Fibroblast of lung (primary cell): ENCODE results near the gene AFAP1L2. TPM values are rescaled to one million over a fixed set of nuclear protein-coding genes. Genes with fewer than 3 reads are reported as not detected.
A peak's percentile ranks its signal among the peaks of the same experiment; 100 is the strongest.

ENCODE experiments used
- DNase-seq, 2 donors: peaks; one replicate each; pipeline versions ENCODE4 v3.0.0 to v3.0.0-alpha.2; 2010; ENCODE audit warnings: low read depth in 2 of 2
- H2AFZ ChIP-seq: 2 replicates; pipeline ENCODE4 v1.5.1; 2012; ENCODE audit warnings: low read length, control low read depth, inconsistent platforms
- H3K27ac ChIP-seq: 2 replicates; pipeline ENCODE4 v1.5.1; 2011; ENCODE audit warnings: low read length, control low read depth; ENCODE audit not compliant: insufficient read depth
- H3K27me3 ChIP-seq: 2 replicates; pipeline ENCODE4 v1.5.1; 2011; ENCODE audit warnings: mild to moderate bottlenecking, low read length; ENCODE audit not compliant: control insufficient read depth, insufficient read depth
- H3K36me3 ChIP-seq: 2 replicates; pipeline ENCODE4 v1.5.1; 2011; ENCODE audit warnings: low read length; ENCODE audit not compliant: control insufficient read depth, insufficient read depth
- H3K4me1 ChIP-seq: 2 replicates; pipeline ENCODE4 v1.5.1; 2011; ENCODE audit warnings: low read length; ENCODE audit not compliant: control insufficient read depth, insufficient read depth; ENCODE audit errors: extremely low read depth
- H3K4me2 ChIP-seq: 2 replicates; pipeline ENCODE4 v1.5.1; 2011; ENCODE audit warnings: low read length, control low read depth; ENCODE audit not compliant: insufficient read depth; ENCODE audit errors: extremely low read depth
- H3K4me3 ChIP-seq, 4 experiments: fragments of 200-600 bp in 1 of 4; sonication (generic) in 1 of 4; replicated peaks in 1 of 4; 2 replicates each; pipeline ENCODE4 v1.5.1; 2011 to 2016; ENCODE audit warnings: low read length in 4 of 4, low read depth in 3 of 4, mild to moderate bottlenecking in 3 of 4, control low read depth in 2 of 4, inconsistent platforms in 1 of 4, mixed read lengths in 1 of 4; ENCODE audit not compliant: insufficient read depth in 1 of 4; ENCODE audit errors: control extremely low read depth in 1 of 4
- H3K79me2 ChIP-seq: 2 replicates; pipeline ENCODE4 v1.5.1; 2012; ENCODE audit warnings: mild to moderate bottlenecking, low read length, inconsistent platforms; ENCODE audit not compliant: control insufficient read depth, insufficient read depth
- H3K9ac ChIP-seq: 2 replicates; pipeline ENCODE4 v1.5.1; 2011; ENCODE audit warnings: mild to moderate bottlenecking, low read length, control low read depth; ENCODE audit not compliant: insufficient read depth
- H3K9me3 ChIP-seq: 2 replicates; pipeline ENCODE4 v1.5.1; 2012; ENCODE audit warnings: low read depth, low read length; ENCODE audit not compliant: control insufficient read depth, insufficient read depth
- H4K20me1 ChIP-seq: 2 replicates; pipeline ENCODE4 v1.5.1; 2011; ENCODE audit warnings: low read length; ENCODE audit not compliant: control insufficient read depth, insufficient read depth; ENCODE audit errors: extremely low read depth
- EZH2 ChIP-seq: IDR thresholded peaks from 2 replicates; pipeline ENCODE4 v1.5.1; 2012; ENCODE audit warnings: low read length, control low read depth, mild to moderate bottlenecking; ENCODE audit errors: missing control alignments
- polyA plus RNA-seq, 2 donors: library from polyadenylated mRNA; depleted of rRNA in 1 of 2; stranded (reverse) in 1 of 2; unstranded in 1 of 2; fragments of >200 nt; gene quantifications; 2 replicates each; pipeline ENCODE4 v1.2.1, GENCODE V29; 2011 to 2012; ENCODE audit warnings: missing spikeins in 1 of 2
- total RNA-seq: library from RNA; depleted of rRNA; stranded (reverse); fragments of >200 nt; gene quantifications from 2 replicates; pipeline ENCODE4 v1.2.1, GENCODE V29; 2014
- TF ChIP-seq, protein P1 (sequence below), 2 donors: IDR thresholded peaks in 1 of 2; conservative IDR thresholded peaks in 1 of 2; 1 replicate in 1 of 2; 2 replicates in 1 of 2; pipeline ENCODE4 v1.5.1; 2011 to 2012; ENCODE audit warnings: low read length in 2 of 2, control low read depth in 1 of 2, inconsistent platforms in 1 of 2, low read depth in 1 of 2, mild to moderate bottlenecking in 1 of 2

AFAP1L2 gene
- total and polyA plus RNA-seq, 2 donors (not counting 1 experiment from before 2014, with no cell fraction given) = 0.17 to 9.6 TPM

DNA sequence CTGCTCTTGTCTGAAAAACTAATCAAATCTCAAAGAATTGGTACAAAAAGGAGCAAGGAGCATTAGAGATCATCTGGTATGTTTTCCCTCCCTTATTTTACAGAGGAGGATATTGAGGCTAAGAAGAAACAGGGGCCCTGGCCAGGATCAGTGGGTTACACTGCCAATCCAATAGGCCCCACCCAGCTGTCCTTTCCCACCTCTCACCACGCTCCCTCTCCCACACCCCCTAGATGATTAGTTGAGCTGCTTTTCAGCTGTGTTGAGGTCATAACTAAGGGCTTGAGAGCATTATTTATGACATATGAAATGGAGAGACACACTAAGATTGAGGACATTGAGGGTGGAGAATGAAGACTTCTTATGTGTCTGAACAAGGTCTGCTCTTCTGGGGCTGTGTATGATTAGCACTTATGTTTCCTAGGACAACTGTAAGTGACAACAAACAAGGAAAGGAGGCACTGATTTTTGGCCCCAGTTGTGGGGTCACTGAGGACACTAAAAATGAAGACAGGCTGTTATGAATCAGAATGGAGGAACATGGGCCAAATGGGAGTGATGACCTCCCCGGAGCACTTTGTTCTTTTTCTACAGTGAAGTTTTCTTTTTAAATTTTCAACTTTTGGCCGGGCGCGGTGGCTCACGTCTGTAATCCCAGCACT lies 138.8 kb downstream of the AFAP1L2 start:
- H3K4me2 ChIP-seq = peak overlapping the region; percentile 26
- peak; percentile 19 to 31 for DNase-seq

DNA sequence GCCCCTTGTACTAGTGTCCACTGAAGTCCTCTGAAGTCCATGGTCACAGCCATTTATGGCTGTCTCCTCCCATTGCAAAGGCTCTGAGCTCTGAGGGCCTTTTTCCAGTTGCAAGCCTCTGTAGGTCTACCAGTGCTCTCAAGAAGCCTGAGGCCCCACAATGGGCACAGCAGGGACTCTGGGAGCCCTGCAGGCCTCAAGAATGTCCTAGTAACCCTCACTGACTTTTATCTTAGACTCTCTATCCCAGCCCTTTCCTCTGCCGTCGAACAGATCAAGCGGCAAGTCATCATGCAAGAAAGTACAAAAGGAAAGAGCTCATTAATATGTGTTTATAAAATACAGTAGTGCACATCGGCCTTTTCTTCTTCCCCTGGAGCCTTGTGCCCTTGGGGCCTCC lies 141.8 kb downstream of the AFAP1L2 start:
- Histone ChIP-seq H4K20me1 (no peaks in the 10 kb centered on the region), H3K4me3 (no peak overlapping the region), H2AFZ (no peak overlapping the region), H3K36me3 (no peaks in the 10 kb centered on the region), H3K9me3 (no peaks in the 10 kb centered on the region), H3K27ac (no peak overlapping the region), H3K27me3 (no peaks in the 10 kb centered on the region), H3K4me2 (no peak overlapping the region), H3K9ac (no peak overlapping the region), H3K79me2 (no peaks in the 10 kb centered on the region), H3K4me1 (peaks cover 22% of the 10 kb centered on the region)
- no peak for DNase-seq
- TF ChIP-seq, protein P1, sequence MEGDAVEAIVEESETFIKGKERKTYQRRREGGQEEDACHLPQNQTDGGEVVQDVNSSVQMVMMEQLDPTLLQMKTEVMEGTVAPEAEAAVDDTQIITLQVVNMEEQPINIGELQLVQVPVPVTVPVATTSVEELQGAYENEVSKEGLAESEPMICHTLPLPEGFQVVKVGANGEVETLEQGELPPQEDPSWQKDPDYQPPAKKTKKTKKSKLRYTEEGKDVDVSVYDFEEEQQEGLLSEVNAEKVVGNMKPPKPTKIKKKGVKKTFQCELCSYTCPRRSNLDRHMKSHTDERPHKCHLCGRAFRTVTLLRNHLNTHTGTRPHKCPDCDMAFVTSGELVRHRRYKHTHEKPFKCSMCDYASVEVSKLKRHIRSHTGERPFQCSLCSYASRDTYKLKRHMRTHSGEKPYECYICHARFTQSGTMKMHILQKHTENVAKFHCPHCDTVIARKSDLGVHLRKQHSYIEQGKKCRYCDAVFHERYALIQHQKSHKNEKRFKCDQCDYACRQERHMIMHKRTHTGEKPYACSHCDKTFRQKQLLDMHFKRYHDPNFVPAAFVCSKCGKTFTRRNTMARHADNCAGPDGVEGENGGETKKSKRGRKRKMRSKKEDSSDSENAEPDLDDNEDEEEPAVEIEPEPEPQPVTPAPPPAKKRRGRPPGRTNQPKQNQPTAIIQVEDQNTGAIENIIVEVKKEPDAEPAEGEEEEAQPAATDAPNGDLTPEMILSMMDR (conservative IDR thresholded peaks at IDR 0.05 in 1 of 2, IDR thresholded peaks at IDR 0.05 in 1 of 2; ENCODE audit: low read depth in 1 of 2, low read length in 2 of 2) = no peak
- no peak for TF ChIP-seq EZH2

More for the DNA sequence above, 138.8 kb downstream of the AFAP1L2 start:
- no peak overlapping the region for H3K27ac ChIP-seq
- H2AFZ ChIP-seq = no peak overlapping the region
- H3K36me3 ChIP-seq = no peaks in the 10 kb centered on the region
- no peak overlapping the region for H3K9ac ChIP-seq
- peaks cover 13% of the 10 kb centered on the region for H3K4me1 ChIP-seq
- no peaks in the 10 kb centered on the region for H3K9me3 ChIP-seq
- H4K20me1 ChIP-seq = no peaks in the 10 kb centered on the region
- no peaks in the 10 kb centered on the region for H3K27me3 ChIP-seq
- no peak overlapping the region for H3K4me3 ChIP-seq
- TF ChIP-seq EZH2 = no peak
- TF ChIP-seq, protein P1 (conservative IDR thresholded peaks at IDR 0.05 in 1 of 2, IDR thresholded peaks at IDR 0.05 in 1 of 2; ENCODE audit: low read depth in 1 of 2, low read length in 2 of 2) = no peak
- no peaks in the 10 kb centered on the region for H3K79me2 ChIP-seq

DNA sequence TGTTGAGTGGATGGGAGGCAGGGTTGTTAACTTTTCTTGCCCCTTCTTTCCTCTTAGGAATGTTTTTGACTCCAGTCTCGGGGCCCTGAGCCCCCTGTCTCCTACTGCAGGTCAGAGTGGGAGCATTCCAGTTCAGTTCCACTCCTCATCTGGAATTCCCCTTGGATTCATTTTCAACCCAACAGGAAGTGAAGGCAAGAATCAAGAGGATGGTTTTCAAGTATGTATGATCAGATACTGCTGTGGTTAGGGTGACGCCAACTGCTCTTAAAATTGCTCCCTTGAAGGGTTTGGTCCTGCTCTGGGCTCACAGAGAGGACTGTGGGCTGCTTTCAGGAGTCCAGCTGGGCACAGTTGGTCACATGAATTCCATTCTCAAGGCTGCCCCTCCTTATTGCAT lies 143.2 kb downstream of the AFAP1L2 start:
- Histone ChIP-seq H3K4me1 (peaks cover 22% of the 10 kb centered on the region), H2AFZ (no peak overlapping the region), H3K9ac (no peak overlapping the region), H3K79me2 (no peaks in the 10 kb centered on the region), H4K20me1 (no peaks in the 10 kb centered on the region), H3K27me3 (no peaks in the 10 kb centered on the region), H3K4me2 (no peak overlapping the region), H3K9me3 (no peaks in the 10 kb centered on the region), H3K27ac (no peak overlapping the region), H3K4me3 (no peak overlapping the region), H3K36me3 (no peaks in the 10 kb centered on the region)
- DNase-seq = peak; percentile 18 to 93
- TF ChIP-seq, protein P1 (conservative IDR thresholded peaks at IDR 0.05 in 1 of 2, IDR thresholded peaks at IDR 0.05 in 1 of 2; ENCODE audit: low read depth in 1 of 2, low read length in 2 of 2) = no peak
- TF ChIP-seq EZH2 = no peak
